ENCODE results near the gene SNX17.
A peak's percentile ranks its signal among the peaks of the same experiment; 100 is the strongest.
"Not testable (repeated sequence)": the region's sequence is repeated elsewhere in the genome, so short reads cannot be mapped to it uniquely, and the experiment has no call there.

SNX17 gene, protein sequence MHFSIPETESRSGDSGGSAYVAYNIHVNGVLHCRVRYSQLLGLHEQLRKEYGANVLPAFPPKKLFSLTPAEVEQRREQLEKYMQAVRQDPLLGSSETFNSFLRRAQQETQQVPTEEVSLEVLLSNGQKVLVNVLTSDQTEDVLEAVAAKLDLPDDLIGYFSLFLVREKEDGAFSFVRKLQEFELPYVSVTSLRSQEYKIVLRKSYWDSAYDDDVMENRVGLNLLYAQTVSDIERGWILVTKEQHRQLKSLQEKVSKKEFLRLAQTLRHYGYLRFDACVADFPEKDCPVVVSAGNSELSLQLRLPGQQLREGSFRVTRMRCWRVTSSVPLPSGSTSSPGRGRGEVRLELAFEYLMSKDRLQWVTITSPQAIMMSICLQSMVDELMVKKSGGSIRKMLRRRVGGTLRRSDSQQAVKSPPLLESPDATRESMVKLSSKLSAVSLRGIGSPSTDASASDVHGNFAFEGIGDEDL

DNA sequence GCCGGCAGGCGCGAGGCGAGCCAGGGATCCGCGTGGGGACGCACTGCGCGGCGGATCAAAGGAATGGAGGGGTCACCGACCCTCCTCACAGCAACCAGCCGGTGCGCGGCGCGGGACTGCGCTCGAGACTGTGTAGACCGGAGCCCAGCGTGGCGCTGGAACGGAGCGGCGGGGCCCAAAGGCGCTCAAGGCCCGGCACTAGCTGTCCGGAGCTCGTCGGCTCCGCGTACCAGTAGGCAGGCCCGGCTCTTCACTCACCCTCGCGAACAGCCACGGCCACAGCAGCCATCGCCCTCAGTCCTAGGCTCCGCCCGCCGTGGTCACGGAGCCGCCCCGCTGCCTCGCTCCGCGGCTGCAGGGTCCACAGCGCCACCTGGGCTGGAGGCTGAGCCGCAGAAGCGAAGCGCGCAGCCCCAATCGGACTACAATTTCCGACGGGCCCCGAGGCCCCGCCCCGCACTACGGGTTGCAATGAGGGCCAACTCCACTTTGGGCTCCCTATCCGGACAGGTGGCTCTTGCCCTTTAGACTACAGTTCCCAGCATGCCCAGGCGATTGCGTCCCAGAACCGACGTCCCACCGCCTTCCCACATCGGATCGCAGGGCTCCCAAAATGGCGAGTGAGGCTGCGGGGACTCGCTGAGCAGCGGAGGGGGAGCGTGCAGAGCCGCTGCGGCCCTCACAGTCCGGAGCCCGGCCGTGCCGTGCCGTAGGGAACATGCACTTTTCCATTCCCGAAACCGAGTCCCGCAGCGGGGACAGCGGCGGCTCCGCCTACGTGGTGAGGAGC is at the start of gene SNX17, which contains the start of gene EIF2B4:
Gene SNX17 (plus strand): TSS at position 591 of the 790 bp plus-strand sequence. CDS start 128 bp downstream, at position 719.
Gene EIF2B4 (minus strand): TSS at position 313 of the 790 bp plus-strand sequence. CDS start 24 bp downstream, at position 289.
- peak; percentile 99 to 100 for DNase-seq

DNA sequence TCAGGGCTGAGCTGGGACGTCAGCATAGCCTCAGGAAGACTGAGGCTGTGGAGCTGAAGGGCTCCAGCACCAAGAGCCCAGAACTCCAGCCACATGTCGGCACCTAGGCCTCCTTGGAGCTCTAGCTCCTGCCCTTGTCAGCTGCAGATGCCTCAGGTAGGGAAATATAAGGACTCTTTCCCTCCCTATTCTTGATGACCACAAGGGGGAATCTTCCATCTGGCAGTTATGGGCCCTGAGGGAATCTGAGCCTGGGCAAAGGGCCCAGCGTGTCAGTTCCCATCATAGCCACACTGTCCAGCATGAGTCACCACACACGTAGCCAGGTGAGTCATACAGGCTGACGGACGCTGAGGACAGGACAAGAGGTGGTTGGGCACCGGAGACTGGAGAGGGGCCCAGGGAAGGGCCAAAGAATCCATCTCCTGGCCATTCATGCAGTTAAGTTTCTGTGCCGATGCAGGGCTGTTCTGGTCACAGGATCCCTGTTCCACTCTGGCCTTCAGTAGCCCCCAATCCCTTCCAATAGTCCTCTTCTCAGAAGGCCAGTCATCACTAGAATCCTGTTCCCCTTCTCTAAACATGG is 49.4 kb upstream of the SNX17 start:
- peak in 1 of 2 experiments; percentile 8 for DNase-seq

DNA sequence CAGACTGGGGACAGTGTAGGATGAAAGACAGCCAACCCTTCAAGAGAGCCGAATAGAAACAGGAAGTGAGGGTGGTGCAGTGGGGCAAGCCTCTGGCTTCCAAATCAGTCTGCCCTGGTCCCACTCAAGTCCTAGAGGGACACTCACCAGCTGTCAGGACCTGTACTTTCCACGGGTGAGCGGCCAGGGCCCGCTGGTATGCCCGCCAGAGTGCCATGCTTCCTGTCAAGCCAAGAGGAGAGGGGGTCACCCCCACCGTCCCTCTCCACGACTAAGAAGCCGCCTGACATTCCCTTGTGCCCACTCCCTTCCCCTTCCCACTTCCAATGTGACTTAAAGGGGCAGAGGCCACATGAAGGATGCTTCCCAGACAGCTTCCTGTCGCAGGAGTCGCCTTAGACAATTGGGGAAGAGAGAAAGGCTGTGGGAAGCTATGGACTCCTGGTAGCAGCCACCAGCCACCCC is 48.1 kb upstream of the SNX17 start:
- no peak for DNase-seq

DNA sequence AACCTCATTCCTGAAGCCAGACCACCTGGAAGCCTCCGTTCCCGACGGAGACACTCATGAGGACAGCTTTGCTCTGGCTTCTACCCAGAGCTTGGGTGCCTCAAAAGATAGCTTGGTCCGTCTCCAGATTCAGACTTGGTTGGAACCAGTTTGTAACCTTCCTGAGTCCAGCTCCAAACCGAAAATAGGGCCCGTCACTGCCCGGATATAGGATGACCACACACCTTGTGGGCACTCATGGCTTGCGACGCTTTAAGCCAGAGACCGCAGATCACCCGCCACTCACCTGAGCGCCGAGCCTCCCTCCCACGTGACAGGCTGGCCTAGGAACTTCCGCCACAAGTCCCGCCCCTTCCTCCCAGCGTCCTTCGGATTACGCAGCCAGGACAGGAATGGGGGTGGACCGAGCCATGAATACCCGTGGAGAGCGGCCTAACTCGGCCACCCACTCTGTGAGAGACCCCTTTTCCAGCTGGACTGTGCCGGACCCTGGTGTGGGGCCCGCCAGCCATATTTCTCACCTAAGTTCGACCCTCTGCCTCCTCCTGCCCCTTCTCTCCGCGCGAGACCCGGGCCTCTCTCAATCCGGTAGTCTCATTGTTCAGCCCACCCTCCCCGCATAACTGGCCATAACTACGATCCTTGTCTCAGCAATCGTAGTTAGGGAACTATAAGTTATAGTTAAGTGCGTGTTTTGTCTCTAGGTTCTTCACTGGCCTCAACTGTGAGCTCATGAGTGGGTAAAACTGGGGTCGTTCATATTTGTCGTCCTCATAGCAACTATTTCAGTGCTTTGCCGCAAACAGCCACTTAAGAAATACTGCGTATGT is 47.4 kb upstream of the SNX17 start, which contains the start of gene MPV17:
Gene MPV17 (minus strand): TSS at position 332 of the 830 bp plus-strand sequence. CDS start 580 bp downstream, outside the sequence.
- DNase-seq = peak; percentile 91 to 95

GRCh38 chr2:27323596-27324285 is 46.7 kb upstream of the SNX17 start:
- peak in 1 of 2 experiments; percentile 56 for DNase-seq

- DNase-seq = no peak
Observed at GRCh38 chr2:27324720-27325119, 45.7 kb upstream of the SNX17 start.

DNA sequence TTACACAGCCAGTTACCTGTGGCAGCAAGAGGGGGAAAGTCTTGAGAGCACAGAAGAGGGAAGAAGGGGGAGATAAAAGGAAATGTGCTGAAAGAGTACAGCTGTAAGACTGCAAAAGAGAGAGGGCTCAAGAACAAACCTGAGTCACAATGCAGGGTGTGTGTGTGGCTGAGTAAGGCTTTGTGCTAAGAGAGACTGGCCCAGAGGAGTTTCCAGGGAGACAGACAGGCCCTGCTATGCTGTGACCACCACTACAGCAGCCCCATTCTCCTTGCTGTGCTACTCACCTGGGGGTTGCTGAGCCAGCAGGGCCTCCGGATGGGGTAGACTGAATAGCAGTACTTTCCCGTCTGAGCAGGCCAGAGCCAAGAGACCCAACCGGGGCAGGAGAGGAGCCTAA is 35.1 kb upstream of the SNX17 start:
- no peak for DNase-seq

DNA sequence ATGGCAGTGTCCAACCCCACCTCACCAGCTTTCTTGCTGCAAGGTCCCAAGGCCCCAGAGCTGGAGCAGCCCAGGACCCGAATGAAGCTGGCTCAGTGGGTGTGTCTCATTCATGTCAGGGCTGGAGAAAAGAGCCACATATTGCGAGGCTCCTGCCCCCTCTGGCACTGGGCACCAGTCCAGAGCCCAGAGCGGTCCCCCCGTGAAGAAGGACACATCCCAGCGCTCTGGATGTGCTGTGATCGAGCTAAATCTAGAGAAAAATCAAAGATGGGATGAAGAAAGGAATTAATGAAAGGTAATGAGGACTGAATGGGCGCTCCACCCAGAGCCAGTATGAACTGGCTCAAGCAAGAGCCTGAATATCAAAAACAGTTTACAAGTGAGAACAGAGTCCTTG is 34.2 kb upstream of the SNX17 start:
- no peak for DNase-seq

DNA sequence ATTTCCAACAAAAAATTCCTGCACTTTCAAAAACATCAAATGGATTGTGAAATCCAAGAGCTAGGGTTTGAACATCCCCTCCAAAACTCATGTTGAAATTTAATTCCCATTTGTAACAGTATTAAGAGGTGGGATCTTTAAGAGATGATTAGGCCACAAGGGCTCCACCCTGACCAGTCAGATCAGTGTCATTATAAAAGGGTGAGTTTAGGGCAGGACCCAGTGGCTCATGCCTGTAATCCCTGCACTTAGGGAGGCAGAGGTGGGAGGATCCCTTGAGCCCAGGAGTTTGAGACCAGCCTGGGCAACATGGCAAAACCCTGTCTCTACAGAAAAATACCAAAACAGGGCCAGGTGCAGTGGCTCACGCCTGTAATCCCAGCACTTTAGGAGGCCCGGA is 22.8 kb upstream of the SNX17 start:
- no peak for DNase-seq

DNA sequence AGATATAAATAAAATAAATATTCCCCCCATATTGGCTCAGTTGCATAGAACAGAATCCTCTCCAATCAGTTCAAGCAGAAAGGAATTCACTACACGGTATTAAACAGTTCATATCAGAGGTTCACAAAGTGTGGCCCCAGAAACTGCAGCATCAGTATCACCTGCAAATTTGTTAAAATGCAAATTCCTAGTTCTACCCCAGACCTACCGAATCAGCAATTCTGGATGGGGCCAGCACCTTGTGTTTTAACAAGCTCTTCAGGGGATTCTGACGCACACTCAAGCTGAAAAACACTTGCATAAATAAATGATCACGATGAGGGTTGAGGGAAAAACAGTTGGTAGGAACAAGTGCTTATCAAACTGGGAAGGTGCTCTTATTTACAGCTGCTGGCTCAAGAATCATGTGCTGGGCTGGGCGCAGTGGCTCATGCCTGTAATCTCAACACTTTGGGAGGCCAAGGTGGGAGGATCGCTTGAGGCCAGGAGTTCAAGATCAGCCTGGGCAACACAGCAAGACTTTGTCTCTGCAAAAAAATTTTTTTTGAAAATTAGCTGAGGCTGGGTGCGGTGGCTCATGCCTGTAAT is 20.2 kb upstream of the SNX17 start:
- DNase-seq = no peak

GRCh38 chr2:27351802-27352598 is 18.4 kb upstream of the SNX17 start:
- no peak for DNase-seq

DNA sequence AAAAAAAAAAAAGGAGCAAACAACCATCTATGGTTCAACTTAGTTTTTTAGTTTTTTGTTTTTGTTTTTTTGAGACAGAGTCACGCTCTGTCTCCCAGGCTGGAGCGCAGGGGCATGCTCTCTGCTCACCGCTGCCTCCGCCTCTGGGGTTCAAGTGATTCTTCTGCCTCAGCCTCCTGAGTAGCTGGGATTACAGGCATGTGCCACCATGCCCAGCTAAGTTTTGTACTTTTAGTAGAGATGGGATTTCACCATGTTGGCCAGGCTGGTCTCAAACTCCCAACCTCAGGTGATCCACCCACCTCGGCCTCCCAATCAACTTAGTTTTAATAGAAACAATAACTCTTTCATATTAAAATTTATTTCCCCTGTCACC is 17.0 kb upstream of the SNX17 start:
- DNase-seq = not testable (repeated sequence)

DNA sequence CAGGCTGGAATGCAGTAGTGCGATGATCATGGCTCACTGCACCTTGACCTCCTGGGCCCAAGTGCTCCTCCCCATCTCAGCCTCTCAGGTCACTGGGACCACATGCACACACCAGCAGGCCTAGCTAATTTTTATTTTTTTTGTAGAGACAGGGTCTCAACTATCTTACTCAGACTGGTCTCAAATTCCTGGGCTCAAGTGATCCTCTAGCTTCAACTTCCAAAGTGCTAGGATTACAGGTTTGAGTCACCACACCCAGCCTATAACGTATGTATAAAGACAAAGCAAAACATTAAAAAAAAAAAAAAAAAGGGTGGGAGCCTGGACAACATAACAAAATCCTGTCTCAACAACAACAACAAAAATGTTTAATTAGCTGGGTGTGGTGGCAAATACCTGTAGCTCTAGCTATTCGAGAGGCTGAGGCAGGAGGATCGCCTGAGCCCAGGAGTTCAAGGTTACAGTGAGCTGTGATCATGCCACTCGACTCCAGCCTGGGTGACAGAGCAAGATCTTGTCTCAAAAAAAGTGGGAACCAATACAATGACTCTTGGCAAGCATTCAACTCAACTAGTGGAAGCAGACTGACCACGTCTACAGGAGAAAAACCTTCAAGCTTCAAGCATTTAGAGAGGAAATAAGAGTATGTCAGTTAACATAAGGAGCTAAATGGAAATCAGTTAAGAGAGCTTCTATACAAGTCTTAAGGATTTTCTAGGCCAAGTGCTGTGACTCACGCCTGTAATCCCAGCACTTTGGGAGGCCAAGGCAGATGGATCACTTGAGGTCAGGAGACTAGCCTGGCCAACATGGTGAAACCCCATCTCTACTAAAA is 16.4 kb upstream of the SNX17 start:
- DNase-seq = no peak

DNA sequence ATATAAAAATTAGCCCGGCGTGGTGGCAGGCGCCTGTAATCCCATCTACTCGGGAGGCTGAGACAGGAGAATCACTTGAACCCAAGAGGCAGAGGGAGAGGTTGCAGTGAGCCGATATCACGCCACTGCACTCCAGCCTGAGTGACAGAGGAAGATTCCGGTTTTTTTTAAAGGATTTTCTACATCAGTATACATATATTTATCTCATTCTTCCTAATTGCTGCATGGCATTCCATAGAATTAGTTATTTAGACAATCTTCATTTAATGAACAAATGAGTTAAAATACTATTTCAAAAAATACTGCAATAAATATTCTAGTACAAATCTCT is 15.9 kb upstream of the SNX17 start:
- DNase-seq = no peak

GRCh38 chr2:27356056-27356381 is 14.4 kb upstream of the SNX17 start:
- DNase-seq = peak in 1 of 2 experiments; percentile 61

GRCh38 chr2:27356382-27357181 is 13.8 kb upstream of the SNX17 start, which contains the start of gene GTF3C2:
GTF3C2 (minus strand) TSS chr2:27356764; CDS start chr2:27343554, 13,210 bp downstream.
- peak; percentile 97 to 98 for DNase-seq

- DNase-seq = no peak
Observed at GRCh38 chr2:27362678-27363420, 7.6 kb upstream of the SNX17 start.

DNA sequence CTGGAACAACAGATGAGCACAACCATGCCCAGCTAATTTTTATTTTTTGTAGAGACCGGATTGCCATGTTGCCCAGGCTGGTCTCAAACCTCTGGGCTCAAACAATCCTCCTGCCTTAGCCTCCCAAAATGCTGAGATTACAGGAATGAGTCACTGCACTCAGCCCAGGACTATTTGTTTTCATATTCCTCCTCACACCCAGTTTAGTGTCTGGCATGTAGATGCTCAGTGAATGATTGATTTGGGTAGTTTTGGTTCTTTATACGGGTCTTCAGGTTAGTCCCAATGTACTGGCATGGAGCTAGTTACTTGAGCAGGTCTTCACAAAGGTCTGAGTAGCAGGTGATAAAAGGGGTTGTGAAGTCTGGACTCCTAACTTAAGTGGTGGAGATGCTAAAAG is 6.5 kb upstream of the SNX17 start:
- no peak for DNase-seq
